Upper lobe of right lung (tissue), 1 donor: ENCODE measurements around the gene MMP2. TPM values are rescaled to one million over a fixed set of nuclear protein-coding genes. Genes with fewer than 3 reads are reported as not detected.

Experiments
- total RNA-seq: library from RNA; stranded (reverse); fragmentation: NEBNext Ultra II Directional; extraction: Animal tissue kit (Norgen Biotek cat#: 25700); gene quantifications from one replicate; pipeline ENCODE4 v1.2.1, GENCODE V29; 2021
- donor health status: DM: no; HTN: yes; CAD: no; lungs with severe emphysema.

MMP2 gene
- total RNA-seq, 1 donor from 2014 or later: 353 TPM

Other genes starting within 250 kb of the MMP2 start
- gene IRX6, start 155.0 kb upstream of the MMP2 start, total RNA-seq: 13.0 TPM
- gene LPCAT2, start 29.9 kb downstream of the MMP2 start, total RNA-seq: 32.8 TPM
- gene CAPNS2, start 87.5 kb downstream of the MMP2 start, total RNA-seq: 0.67 TPM
- not detected for gene SLC6A2, start 176.8 kb downstream of the MMP2 start, total RNA-seq